GM18909 (cell line): ENCODE results near the gene TMIGD2.

Experiments used
- ATAC-seq: cut with Tn5 transposase; IDR thresholded peaks from one replicate; pipeline ENCODE4 v1.9.1; 2021; ENCODE audit warnings: mild to moderate bottlenecking; ENCODE audit not compliant: unreplicated experiment, poor library complexity

TMIGD2 gene

DNA sequence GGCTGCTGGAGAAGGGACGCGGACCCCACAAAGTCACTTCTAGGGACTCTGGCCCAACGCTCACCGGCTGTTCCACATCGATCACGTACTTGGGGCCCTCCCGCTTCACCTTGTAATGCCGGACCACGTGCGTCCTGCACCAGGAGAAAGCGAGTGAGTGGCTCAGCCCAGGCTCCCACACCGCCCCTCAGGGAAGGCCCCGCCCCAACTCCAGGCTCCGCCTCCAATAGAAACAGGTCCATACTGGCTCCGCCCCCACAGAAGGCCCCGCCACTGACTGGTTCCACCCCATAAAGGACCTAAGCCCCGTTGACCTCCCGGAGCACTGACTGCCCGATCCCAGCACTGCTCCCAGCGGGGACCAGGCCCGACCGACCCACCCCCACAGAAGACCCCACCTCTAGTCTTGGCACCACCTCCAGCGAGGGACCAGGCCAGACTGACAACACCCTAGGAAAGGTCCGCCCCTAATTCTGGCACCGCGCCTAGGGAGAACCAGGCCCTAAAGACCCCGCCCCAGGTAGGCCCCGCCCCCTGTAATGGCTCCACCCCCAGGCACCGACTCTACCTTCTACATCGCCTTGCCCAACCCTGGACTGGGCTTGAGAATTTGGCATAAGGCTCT lies 25.2 kb upstream of the TMIGD2 start:
- no peak for ATAC-seq

GRCh38 chr19:4326837-4327251 lies 24.7 kb upstream of the TMIGD2 start:
- ATAC-seq: no peak

DNA sequence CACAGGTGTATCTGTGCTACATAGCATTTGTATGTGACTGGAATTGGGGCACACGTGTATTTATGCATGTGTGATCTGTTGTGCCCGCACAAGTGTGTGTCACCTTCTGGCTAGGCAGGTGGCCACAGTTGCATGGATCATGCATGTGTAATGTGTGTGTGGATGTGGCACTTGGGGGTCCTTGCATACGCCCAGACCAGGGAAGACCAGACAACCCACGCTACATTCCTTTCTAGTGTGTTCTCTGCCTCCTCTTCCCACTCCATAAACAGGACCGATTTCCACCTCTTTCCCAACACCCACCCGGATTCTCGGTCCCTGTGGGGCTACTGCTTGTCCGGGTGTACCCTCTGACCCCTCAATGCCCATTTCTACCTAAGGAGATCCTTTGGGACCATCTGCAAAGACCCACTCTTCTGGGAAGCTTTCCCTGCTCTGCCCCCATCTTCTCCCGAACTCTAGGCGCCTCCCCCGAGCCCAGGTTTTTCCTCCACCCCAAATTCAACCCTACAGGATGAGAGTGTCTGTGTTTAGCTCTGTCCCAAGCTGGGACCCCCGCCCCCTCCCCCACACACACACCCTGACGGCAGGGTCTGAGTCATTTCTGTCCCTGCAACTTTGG lies 24.1 kb upstream of the TMIGD2 start:
- ATAC-seq: no peak

GRCh38 chr19:4324228-4324627 lies 22.0 kb upstream of the TMIGD2 start:
- no peak for ATAC-seq

DNA sequence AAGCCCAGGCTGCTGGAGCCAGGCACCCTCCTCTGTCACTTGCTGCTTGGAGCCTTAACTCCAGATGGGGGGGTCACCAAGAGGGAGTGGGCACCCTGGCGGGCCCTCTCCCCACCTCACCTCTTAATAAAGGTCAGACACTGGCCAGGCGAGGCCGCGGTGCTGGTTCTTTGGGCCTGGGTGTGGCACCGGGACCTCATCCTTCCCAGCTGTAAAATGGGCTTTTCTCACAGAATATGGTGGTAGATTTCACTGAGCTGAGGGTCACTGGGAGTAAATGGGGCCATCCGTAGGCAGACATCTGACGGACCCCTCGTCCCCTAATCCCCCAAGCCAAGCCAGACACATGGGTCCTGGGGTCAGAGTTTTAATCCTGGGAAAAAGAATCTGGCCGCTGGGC lies 21.5 kb upstream of the TMIGD2 start:
- ATAC-seq: no peak

DNA sequence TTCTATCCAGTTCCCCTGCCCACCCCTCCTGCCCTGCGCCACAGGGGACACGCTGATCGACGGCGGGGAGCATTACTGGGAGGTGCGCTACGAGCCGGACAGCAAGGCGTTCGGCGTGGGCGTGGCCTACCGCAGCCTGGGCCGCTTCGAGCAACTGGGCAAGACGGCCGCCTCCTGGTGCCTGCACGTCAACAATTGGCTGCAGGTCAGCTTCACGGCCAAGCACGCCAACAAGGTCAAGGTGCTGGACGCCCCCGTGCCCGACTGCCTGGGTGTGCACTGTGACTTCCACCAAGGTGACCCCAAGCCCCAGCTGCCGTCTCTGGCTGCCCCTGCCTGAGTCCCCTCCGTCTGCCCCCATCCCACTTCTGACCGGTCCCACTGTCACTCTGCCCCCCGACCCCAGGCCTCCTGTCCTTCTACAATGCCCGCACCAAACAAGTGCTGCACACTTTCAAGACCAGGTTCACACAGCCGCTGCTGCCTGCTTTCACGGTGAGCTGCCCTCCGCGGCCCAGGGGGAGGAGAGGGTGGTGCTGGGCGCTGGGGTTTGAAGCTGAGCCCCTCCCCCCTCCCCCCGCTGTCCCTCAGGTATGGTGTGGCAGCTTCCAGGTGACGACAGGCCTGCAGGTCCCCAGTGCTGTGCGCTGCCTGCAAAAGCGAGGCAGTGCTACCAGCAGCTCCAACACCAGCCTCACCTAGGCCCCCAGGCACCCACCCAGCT lies 20.9 kb upstream of the TMIGD2 start:
- no peak for ATAC-seq

DNA sequence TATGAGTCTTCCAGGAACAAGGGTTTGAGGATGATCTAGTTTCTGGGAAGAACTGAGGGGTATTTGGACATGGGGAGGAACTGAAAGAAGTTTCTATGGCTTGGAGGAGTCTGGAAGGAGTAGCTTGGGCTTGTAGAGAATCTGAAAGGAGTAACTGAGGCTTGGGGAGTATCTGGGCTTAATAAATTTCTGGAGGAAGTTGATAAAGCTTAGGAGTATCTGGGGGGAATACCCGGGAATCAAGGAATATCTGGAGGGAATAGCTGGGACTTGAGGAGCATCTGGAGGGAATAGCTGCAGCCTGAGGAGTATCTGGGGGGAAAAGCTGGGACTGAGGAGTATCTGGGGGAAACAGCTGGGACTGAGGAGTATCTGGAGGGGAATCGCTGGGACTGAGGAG lies 18.2 kb upstream of the TMIGD2 start:
- ATAC-seq: no peak

- no peak for ATAC-seq
Measured at GRCh38 chr19:4319067-4319718, 17.0 kb upstream of the TMIGD2 start.

- no peak for ATAC-seq
Measured at GRCh38 chr19:4318460-4318859, 16.3 kb upstream of the TMIGD2 start.

GRCh38 chr19:4316956-4317355 lies 14.8 kb upstream of the TMIGD2 start:
- ATAC-seq: no peak

- ATAC-seq: no peak
Measured at GRCh38 chr19:4313847-4314490, 11.8 kb upstream of the TMIGD2 start.

DNA sequence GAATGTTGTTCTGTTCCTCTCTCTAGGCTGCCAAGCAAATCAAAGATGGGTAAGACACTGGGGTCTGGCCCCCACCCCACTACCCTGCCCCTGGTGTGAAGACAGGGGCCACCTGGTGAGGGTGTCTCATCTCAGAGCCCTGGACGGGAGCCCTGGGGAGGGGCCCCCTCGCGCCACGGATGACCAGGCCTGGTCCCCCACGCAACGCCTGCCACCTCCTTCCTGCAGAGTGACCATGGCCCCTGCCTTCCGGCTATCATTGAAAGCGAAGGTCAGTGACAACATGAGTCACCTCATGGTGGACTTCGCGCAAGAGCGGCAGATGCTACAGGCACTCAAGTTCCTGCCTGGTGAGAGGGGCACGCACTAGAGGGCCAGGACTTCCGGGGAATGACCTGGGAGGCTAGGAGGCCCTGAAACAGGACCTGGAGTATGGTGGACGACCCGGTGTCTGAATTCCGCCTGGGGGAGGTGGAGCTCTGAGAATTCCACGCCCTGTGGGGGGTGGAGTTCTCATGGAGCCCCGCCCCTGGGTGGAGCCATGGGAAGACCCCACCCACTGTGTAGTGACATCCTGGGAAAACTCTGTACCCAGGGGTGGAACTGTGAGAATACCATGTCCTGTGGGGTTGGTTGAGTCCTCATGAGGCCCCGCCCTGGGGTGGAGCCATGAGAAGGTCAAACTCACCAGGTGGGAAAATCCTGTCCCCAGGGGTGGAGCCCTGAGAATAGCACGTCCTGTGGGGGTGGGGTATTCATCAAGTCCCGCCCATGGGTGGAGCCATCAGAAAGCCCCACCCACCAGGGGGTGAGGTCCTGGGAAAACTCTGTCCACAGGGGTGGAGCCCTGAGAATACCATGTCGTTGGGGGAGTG lies 8.3 kb upstream of the TMIGD2 start:
- ATAC-seq: no peak

DNA sequence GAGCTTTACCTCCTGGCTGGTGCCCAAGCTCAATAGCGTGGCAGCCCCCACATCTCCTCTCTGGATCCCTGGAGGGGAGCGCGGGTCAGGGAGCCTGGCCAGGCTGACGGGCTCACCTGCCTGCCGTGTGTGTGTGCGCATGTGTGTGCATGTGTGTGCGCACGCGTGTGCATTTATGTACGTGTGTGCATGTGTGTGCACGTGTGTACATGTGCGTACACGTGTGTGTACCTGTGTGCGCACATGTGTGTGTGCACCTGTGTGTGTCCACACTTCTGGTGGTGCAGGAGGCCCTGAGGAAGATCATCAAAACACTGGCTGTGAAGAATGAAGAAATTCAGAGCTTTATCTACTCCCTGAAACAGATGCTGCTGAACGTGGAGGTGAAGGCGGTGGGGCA lies 3.5 kb upstream of the TMIGD2 start:
- ATAC-seq: no peak

- ATAC-seq: no peak
Measured at GRCh38 chr19:4305257-4305612, 3.0 kb upstream of the TMIGD2 start.

DNA sequence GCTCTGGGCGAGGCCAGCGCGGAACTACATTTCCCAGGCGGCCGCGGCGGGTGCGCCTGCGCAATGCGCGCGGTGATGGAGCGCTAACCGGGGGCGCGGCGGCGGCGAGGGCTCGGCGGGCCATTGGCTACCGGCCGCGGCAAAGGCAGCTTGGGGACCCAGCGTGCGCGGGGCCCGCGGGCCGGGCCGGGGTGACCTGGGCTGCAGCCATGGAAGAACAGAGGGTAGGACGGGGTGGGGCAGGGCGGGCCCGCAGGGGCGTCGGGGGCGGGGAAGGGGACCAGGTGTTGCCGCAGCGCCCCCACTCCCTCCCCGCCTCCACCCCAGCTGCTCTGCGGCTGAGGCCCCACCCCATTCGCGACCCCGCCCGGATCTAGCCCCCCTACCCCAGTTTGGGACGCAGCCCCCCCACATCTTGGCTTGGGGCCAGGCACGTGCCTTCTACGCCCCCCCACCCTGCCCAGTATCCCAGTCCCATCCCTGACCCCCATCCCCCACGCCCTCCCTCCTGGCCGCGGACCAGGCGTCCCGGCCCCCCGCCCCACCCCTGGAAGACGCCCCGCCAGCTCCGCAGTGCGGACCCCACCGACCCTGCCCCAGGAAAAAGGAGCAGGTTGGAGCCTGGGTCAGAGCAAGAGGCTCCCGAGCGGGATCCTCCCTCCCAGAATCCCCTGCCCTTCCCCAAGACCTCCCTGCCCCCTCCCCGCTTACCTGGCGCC lies 2.5 kb upstream of the TMIGD2 start, which contains the start of gene FSD1:
Gene FSD1 (plus strand): TSS at position 61 of the 719 bp plus-strand sequence. CDS start 149 bp downstream, at position 210.
- ATAC-seq: no peak

- ATAC-seq: no peak
Measured at GRCh38 chr19:4303819-4304537, 1.8 kb upstream of the TMIGD2 start.

DNA sequence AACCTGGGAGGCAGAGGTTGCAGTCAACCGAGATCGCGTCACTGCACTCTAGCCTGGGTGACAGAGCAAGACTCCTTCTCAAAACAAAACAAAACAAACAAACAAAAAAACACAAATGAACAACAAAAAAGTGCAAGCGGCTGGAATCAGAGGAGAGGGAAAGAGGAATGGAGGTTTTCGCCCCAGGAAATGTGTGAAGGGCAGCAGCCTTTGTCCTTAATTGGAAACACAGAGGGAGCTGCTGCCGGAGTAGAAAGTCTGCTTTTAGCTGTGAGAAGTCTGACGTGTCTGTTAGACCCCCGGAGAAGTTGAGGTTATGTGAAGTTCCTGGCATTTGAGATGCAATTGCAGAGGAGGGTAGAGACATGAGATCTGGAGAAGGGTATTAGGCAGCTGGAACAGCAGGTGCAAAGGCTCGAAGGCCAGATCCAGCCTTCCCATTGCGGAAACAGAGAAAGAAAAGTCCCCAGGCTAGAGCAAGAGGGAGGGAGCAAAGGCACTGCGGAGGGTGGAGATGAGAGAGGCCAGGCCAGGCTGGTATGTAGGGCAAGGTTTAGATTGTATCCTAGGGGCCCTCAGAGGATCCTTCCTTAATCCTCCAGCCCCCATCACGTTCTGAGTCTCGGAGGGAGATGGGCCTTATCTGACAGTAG lies 473 bp downstream of the TMIGD2 start:
- no peak for ATAC-seq

GRCh38 chr19:4300589-4300988 lies 1.6 kb downstream of the TMIGD2 start:
- no peak for ATAC-seq
